Amygdala (tissue), 56 donors: ENCODE data around the gene ARMC3.
A peak's percentile ranks its signal among the peaks of the same experiment; 100 is the strongest.
"Not testable (repeated sequence)": the region's sequence is repeated elsewhere in the genome, so short reads cannot be mapped to it uniquely, and the experiment has no call there.

Source experiments
- DNase-seq, 56 donors: peaks; one replicate each; lab custom pipeline; 2025; lab: John Stamatoyannopoulos, UW

ARMC3 gene, protein sequence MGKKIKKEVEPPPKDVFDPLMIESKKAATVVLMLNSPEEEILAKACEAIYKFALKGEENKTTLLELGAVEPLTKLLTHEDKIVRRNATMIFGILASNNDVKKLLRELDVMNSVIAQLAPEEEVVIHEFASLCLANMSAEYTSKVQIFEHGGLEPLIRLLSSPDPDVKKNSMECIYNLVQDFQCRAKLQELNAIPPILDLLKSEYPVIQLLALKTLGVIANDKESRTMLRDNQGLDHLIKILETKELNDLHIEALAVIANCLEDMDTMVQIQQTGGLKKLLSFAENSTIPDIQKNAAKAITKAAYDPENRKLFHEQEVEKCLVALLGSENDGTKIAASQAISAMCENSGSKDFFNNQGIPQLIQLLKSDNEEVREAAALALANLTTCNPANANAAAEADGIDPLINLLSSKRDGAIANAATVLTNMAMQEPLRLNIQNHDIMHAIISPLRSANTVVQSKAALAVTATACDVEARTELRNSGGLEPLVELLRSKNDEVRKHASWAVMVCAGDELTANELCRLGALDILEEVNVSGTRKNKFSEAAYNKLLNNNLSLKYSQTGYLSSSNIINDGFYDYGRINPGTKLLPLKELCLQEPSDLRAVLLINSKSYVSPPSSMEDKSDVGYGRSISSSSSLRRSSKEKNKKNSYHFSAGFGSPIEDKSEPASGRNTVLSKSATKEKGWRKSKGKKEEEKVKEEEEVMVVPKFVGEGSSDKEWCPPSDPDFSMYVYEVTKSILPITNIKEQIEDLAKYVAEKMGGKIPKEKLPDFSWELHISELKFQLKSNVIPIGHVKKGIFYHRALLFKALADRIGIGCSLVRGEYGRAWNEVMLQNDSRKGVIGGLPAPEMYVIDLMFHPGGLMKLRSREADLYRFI

DNA sequence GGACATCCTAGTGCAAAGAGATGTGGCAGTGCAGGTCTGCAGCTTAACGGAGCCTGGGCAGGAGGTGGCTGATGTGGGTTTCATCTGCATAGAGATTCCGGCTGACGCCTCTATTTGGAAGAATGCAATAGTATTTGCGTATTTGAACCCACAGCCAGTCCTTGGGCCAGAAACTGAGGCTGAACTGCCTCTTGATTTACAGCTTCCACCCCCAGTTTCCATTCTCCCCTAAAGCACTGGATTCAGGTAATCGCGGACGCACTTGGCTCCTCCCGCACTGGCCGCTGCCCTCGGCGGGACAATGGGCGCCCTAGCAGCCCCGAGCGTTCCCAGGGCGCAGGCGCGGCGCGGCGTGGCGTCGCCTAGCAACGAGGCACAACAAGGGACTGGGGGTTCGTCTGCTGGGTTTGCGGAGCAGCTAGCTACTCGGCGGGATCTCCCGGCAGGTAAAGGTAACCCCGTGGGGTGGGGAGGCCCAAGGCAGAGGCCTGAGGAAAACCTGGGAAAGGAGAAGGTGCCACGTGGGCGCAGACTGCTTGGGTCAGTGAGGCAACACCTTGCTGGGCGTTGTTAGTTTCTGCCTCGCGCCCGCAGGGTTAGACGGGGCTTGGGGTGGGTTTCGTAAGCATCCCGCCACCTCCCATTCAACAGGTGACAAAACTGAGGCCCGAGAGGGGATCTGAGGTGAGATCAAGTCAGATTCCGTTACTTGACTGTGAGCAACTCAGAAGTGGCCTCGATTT, at the start of gene ARMC3:
TSS of gene ARMC3 (plus strand) at position 393 of the 743 bp plus-strand sequence. CDS start 3,944 bp downstream, outside the sequence.
- peak in 51 of 56 donors; percentile 2 to 83 (median 54) for DNase-seq

DNA sequence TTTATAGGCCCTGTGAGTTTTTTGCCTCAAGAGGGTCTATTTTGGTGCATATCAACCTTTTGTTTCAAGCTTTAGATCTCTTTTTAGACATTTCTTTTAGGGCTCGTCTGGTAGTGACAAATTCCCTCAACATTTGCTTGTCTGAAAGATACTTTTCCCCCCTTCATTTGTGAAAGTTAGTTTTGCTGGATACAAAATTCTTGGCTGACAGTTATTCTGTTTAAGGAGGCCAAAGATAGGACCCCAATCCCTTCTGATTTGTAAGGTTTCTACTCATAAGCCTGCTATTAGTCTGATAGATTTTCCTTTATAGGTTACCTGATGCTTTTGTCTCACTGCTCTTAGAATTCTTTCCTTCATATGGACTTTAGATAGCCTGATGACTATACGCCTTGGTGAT, 36.1 kb upstream of the ARMC3 start:
- no peak for DNase-seq

DNA sequence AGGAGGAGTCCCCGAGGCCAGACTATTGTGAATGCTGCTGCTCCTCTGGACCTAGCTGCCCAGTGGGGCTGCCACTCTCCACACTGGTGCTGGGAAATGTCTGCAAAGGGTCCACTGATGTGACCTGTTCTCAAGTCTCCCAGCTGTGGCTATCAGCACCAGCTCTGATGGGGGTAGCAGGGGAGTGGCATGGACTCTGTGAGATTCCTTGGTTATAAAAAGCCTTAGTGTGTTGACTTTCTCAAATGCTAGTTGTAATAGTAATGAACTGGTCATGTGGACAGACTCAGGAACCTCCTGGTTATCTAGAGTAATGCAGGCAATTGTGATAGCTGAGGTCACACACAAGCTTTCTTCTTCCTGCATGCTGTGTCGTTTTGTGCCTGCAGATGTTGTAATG, 34.1 kb upstream of the ARMC3 start:
- no peak for DNase-seq

DNA sequence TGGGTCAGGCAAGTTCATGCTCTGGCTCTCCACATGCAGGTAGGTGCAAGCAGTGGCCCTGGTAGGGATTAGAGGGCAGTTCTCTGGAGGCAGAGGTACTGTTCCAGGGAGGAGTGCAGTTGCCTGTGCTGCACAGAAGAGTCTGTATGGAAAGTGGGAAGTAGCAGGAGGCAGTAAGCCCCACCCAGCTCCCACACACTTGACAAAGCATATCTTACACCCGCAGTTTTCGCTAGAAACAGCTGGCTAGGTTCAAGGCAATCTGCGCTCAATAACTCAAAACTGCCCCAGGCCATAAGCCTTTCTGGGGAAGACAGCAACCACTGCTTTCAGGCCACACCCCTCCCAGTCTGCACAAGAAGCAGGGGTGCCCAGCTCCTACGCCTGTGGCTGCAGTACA, 33.1 kb upstream of the ARMC3 start:
- no peak for DNase-seq

DNA sequence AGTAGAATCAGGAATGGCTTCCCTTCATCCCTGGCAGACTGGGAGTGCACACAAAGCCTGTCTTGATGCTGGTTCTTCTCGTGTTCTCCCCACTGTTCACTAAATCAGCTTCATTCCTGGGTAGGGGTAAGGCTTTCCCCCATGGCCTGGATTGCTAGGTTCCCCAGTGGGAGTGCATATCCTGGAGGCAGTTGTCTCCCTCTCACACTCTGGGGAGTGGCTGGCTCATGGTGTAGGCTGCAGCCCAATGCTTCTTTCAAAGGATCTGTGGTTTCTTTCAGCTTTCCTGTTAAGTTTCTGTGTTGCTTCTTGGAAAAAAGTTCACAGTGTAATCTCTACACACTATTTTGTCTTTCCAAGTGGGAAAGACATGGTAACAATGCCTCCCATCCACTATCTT, 32.6 kb upstream of the ARMC3 start:
- DNase-seq, result no peak

DNA sequence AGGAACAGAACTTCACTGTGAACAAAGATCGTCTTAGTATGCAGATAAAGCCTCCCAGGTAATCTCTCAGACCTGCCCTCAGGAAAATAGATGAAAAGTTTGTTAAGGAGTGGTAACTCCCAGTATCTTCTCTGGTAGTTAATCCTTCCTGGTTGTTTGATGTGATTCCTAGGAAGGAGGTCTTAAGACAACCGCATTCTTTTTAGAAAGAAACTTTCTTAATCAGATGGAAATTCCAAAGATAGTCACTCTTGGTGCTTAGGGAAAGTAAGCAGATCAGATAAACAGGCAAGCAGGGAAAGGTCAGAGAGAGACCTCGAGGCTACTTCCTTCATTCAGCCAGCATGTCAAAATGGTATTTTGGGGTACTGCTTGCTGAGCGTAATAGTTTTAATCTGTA, 30.5 kb upstream of the ARMC3 start:
- DNase-seq, result no peak

DNA sequence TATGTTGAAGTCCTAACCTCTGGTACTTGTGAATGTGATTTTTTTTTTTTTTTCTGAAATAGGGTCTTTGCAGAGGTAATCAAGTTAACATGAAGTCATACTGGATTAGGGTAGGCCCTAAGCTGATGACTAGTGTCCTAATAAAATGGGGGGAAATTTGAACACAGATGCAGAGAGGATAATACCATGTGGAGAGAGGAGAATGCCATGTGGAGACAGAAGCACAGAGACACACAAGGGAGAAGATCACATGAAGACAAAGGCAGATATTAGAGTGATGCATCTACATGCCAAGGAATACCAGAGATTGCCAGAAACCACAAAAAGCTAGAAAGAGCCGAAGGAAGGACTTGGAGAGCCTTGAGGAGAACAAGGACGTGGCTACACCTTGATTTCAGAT, 28.5 kb upstream of the ARMC3 start:
- no peak for DNase-seq

DNA sequence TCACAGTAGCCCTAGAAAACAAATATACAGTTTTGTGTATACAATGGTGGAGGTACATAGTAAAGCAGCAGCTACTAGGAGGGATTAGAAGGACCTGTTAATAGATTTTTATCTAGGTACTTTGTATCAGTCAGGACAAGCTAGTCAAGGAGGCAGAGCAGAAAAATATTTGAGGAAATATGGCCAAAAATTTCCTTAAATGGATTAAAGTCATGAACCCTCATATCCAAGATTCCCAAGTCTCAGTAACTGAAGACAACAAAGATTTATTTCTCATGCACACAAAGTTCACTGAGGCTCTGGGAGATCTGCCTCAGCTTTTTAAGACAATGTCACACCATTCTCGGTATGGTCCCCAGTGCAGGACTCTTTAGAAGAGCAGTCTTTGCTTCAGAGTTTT, 28.1 kb upstream of the ARMC3 start:
- DNase-seq, result no peak

DNA sequence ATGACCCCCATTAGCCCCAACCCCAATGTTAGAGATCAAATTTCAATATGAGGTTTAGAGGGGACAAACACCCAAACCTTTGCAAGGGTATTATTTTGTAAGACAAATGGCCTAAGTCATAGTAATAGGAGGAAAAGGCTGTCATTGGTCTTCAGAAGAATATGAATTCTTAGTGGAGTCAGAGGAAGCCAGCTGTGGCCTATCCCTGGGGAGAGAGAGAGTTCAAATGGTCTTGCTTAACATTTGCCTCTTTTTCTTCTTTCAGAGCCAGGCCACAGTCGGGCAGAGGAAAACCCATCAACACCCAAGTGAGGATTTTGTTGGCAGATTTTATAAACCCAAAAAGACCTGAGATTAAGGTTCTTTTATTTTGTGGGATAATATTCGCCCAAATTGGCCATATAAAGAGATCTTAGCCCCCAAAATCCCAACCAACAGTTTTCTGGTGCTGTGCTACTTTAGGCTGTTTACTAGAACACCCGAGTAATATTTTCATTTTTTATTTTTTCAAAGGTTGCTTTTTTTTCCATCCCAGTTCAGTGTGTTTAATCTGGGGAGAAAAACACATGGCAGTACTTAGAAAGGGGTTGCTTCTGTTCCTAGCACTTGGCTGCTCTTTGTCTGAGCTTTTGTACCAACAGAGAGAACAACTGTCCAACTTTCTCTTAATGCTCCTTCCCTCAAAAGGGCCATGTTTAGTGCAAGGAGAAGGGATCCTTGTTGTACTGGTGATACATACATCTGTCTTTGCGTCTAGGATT, 26.8 kb upstream of the ARMC3 start:
- no peak for DNase-seq

DNA sequence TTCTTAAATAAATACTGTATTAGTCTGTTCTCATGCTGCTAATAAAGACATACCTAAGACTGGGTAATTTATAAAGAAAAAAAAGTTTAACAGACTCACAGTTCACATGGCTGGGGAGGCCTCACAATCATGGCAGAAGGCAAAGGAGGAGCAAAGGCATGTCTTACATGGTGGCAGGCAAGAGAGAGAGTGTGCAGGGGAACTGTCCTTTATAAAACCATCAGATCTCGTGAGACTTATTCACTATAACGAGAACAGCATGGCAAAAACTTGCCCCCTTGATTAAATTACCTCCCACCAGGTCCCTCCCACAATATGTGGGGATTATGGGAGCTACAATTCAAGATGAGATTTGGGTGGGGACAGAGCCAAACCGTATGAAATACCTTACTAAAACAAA, 25.7 kb upstream of the ARMC3 start:
- not testable (repeated sequence) for DNase-seq

DNA sequence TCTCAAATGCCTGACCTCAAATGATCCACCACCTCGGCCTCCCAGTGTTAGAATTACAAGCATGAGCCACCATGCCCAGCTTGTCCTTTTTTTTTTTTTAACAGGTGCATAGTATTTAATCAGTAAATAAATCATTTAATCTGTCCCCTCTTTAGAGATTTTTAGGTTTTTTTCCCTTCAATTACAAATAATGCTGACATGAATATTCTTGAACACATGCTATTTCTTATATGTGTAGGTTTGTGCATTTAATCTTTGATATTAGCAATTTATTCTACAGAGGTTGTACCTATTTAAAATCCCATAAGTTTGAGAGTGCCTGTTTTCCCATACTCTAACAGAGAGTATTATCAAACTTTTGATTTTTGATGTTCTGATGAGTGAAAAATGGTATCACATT, 24.2 kb upstream of the ARMC3 start:
- no peak for DNase-seq

DNA sequence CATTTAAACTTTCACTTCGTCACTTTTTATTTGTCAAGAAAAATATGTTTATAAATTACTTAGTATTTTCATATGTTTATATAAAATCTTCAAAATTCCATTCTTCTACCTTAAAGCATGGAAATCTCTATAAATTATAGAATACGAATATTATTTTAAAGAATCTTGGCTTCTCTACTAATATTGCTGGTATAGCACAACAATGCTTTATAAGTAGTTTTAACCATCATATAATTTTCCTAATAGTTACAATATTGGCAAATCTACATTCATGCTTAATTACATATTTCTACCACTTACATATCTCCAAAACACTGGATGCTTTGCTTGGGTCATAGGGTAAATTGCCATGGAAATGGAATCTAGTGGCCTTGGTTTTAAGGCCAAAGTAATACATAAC, 21.1 kb upstream of the ARMC3 start:
- DNase-seq, result no peak

DNA sequence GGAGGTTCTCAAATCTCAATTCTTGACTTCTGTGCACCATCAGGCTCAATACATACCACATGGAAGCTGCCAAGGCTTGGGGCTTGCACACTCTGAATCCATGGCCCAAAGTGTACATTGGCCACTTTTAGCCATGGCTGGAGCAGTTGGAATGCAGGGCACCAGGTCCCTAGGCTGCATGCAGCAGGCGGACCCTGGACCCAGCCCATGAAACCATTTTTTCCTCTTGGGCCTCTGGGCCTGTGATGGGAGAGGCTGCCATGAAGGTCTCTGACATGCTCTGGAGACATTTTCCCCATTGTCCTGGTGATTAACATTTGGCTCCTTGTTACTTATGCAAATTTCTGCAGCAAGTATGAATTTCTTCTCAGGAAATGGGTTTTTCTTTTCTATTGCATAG, 19.0 kb upstream of the ARMC3 start:
- DNase-seq, result no peak

DNA sequence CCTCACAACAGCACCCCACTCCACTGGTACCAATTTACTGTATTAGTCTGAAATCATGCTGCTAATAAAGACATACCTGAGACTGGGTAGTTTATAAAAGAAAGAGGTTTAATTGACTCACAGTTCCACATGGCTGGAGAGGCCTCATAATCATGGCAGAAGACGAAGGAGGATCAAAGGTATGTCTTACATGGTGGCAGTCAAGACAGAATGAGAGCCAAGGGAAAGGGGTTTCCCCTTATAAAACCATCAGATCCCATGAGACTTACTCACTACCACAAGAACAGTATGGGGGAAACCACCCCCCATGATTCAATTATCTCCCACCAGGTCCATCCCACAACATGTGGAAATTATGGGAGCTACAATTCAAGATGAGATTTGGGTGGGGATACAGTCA, 18.2 kb upstream of the ARMC3 start:
- not testable (repeated sequence) for DNase-seq

DNA sequence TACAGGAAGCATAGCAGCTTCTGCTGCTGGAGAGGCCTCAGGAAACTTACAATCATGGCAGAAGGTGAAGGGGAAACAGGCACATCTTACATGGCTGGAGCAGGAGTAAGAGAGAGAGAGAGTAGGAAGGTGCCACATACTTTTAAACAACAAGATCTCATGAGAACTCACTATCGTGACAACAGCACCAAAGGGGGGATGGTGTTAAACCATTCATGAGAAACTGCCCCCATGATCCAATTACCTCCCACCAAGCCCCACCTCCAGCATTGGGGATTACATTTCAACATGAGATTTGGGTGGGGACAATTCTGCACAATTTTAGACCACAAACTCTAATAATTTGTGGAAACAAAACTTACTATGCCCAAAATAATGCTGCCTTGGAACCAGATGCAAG, 16.8 kb upstream of the ARMC3 start:
- no peak for DNase-seq

DNA sequence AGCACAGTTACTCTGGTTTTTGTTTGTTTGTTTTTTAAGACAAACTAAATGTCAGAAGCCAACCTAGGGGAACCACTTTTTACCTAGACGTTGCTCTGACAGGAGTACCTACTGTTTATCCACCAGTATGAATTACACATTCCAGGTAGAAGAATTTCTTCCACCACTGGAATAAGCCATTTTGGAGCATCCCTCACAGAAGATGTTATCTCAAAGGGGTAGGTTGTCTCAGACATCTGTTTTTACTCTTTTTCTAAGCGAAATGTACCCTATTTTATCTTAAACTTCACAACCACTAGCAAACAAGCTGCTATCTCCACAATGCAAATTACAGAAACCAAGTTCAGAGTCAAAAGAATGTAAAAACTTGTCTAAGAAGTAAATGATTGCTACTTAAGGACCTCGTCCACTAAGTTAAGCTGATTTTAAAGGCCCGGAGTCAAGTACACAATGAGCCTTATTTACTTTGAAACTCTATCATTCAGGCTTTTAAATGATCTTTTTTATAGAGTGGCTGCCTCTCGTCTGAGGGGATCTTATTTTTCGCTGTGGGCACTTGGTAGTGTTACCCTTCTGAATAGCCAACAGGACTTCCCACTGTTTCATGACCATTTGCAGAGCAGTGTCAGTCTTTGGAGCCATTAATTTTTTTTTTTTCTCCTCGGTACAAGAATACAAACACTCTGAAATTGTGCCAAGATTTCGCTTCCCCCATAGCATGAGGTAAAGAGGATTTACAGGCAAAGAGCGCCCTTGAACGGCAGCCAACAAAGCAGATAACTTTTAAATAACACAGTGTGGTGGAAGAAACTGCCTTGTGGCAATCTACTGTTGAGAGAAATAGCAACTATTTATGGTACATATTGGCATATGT, 15.7 kb upstream of the ARMC3 start:
- DNase-seq, result peak in 13 of 56 donors; percentile 1 to 43 (median 11)

DNA sequence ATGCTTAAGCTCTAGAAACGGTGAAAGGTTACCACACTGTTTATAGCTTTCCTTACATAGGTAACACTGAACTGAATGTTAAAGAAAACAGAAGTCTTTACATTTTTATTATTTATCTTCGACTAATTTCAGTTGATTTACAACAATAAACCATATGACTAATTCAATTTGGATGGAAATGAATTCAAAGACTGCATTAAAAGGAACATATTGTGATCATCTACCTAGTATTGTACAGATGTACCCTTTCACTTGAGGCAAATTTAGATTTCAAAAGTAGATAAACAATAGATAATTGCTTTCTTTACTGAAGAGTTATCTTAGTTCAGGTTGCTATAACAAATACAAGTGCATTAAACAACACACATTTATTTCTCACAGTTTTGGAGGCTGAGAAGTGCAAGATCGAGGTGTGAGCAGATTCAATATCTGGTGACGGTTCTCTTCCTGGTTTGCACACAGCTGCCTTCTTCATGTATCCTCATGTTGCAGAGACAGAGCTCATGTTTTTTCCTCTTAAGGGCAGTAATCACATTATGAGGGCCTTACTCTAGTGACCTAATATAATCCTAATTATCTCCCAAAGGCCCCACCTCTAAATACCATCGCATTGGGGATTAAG, 15.0 kb upstream of the ARMC3 start:
- DNase-seq, result no peak

DNA sequence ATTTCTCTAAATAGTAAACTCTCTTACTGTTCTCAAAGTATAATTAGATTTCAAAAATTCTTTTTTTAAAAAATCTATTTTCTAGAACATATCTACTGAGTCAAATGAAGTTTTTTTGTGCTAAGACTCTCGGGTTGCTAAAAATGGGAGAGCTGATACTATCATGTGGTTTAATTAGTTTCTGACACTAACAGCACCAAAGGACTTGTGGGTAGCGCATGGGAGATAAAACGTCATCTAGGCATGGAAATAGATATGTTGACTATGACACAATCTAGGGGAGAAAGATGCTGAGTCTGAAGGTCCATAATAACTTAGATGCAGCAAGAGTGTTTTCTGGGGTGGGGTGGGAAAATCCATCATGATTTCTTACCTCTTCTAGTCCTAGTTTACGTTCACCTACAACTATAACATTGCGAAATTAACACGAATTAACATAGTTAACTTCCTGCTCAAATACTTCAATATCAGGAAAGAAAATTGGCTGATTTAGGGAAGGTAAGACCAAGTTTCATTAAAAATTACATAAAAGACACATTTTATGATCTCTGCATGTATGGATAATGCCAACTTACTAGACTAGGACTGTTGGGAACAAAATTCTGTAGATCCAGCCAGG, 14.3 kb upstream of the ARMC3 start:
- no peak for DNase-seq
